Ramos (cell line): Measurements from ENCODE around the gene SPC24.
"Not testable (repeated sequence)": the region's sequence is repeated elsewhere in the genome, so short reads cannot be mapped to it uniquely, and the experiment has no call there.

ENCODE experiments used
- in situ Hi-C: fragments of 300-500 bp; cut with MboI; formaldehyde crosslinking; loops from one replicate; pipeline ENCODE4 v1.14.3; 2022; ENCODE audit warnings: low sequenced_read_pairs; ENCODE audit not compliant: unreplicated experiment

SPC24 gene

DNA sequence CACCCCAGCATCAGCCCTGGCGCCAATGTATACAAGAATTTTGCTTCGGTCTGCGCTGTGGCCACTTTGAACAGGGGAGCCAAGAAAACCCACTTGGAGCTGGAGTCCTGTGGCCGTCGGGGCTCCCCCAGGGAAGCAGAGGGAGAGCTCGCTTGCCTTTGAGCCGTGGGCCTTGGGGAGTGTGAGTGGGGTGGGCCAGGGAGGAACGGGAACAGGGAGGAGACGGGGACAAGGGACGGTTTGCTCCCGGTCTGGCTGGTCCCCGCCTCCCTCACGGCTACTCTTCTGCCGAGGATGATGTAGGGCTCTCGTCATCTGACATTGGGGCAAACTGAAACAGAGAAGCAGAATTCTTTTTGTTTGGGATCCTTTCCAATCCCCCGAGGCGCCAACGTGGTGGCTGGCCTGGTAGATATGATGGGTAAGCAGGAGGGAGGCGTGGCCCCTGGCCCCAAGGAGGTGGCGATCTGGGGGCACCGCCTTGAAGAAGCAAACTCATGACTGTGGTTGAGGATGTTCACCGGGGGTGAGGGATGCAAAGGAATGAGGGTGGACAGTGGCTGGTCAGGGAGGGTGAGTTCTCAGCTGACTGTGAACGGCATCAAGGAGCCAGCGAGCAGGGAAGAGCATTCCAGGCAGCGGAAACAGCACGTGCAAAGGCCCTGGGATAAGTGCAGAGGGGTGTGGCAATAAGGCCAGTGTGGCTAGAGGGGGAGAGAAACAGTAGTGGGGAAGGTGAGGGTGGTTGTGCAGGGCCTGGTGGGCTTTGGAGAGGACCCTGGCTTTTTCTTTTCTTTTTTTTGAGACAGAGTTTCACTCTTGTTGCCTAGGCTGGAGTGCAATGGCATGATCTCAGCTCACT lies 10.9 kb upstream of the SPC24 start:
- in situ Hi-C loops: no loop called here

DNA sequence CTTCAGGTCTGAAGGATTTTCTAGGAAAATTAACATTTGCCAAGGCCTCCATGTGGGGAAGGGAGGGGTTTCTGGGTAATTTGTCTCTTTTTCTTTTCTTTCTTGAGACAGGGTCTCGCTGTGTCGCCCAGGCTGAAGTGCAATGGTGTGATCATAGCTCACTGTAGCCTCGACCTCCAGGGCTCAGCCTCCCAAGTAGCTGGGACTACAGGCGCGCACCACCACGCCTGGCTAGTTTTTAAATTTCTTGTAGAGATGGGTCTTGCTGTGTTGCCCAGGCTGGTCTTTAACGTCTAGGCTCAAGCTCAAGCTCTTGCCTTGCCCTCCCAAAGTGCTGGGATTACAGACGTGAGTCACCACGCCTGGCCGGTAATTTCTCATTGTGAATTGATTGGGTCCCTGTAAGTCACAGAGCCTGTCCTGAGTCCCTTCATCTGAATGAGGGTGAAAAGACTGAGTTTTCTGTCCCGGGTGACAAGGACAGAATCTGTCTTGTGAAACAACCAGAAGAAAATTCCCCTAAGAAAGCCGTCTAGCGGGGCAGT lies 10.0 kb upstream of the SPC24 start:
- in situ Hi-C loops: no loop called here

DNA sequence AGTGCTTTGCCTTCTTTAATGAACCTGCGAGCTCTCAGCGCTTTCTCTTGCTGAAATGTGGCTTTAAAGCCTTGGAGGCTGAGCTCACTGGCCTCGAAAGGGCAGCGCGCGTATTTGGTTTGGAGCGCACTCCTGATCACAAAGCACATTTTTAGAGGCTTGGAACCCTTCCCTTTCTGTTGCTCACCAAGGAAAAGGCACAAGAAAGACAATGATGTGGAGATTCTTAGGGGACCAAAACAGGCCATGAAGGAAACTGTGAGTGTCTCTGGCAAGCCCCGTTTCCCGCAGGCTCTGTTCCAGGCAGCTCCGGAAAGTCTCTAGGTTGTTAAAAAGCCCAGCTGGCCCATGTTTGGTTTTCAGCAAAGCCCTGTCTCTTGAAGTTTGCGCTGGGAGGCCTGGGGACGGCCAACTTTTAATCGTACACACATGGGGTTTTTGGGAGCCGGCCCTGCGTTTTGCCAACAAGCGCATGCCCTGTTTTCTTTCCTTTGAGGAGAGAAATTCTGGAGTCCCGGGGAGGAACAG lies 9.4 kb upstream of the SPC24 start:
- in situ Hi-C loops: no loop called here

DNA sequence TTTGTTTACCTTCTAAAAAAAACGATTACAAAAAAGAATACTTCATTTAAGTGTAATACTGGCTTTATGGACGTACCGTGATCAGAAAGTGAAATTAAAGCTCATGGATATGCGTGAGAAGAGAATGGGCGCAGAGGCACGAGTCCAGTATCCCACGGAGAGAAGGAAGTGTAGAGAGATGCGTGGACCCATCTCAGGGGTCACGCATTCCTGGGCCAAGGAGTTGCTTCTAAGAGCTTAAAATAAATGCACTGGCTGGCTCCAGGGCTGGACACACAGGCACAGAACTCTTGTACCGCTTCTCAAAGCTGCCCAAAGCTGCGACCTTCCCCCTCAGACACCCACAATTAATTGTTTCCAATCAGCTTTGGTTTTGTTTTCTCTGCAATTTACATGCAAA lies 8.7 kb upstream of the SPC24 start:
- in situ Hi-C loops: no loop called here

DNA sequence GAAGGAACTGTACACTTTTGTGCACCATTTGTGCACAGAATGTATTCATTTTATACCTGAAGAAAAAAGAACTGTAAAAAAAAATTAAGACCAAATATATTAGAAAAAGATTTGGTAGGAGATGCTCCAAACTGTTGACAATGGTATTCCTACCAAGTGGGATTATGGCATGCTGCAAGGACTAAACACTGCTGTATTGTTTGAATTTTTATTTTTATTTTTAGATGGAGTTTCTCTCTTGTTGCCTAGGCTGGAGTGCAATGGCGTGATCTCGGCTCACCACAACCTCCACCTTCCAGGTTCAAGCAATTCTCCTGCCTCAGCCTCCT lies 4.8 kb upstream of the SPC24 start:
- in situ Hi-C loops: not testable (repeated sequence)

DNA sequence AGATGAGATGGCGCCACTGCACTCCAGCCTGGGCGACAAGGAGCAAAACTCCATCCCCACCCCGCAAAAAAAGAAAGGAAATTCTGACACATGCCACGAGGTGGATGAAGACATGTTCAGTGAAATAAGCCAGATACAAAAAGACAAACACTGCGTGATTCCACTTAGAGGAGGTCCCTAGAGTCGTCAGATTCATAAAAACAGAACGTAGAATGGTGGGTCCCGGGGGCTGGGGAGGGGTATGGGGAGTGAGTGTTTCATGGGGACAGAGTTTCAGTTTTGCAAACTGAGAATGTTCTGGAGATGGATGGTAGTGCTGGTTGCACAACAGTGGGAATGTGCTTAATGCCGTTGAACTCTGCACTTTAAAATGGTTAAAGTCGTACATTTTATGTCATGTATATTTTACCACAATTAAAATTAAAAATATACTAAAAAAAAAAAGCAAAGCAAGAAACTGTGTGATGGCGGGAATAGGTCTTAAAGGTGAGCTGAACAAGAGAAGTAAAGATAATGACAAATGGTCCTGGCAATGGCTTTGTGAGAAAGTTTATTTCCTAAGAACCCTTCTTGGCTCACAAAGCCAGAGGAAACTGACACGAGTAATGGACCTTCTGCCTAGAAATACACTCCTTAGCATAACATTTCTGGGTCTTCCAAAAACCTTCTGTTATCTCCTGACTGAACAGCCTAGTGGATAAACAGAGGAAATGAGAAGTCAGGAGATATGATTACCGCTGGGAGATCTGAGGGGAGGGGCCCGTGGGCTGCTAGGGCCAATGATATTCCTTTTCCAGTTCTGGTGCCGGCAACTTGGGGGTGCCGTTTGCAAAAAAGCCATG lies 4.2 kb upstream of the SPC24 start:
- in situ Hi-C loops: no loop called here

DNA sequence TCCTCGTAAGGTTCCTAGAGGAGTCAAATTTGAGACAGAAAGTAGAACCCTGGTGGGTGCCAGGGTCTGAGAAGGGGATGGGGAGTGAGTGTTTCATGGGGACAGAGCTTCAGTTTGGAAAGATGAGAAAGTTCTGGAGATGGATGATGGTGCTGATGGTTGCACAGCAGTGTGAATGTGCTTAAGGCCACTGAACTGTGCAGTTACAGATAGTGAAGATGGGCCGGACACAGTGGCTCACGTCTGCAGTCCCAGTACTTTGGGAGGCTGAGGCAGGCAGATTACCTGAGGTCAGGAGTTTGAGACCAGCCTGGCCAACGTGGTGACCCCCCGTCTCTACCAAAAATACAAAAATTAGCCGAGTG lies 917 bp downstream of the SPC24 start:
- in situ Hi-C loops: no loop called here

DNA sequence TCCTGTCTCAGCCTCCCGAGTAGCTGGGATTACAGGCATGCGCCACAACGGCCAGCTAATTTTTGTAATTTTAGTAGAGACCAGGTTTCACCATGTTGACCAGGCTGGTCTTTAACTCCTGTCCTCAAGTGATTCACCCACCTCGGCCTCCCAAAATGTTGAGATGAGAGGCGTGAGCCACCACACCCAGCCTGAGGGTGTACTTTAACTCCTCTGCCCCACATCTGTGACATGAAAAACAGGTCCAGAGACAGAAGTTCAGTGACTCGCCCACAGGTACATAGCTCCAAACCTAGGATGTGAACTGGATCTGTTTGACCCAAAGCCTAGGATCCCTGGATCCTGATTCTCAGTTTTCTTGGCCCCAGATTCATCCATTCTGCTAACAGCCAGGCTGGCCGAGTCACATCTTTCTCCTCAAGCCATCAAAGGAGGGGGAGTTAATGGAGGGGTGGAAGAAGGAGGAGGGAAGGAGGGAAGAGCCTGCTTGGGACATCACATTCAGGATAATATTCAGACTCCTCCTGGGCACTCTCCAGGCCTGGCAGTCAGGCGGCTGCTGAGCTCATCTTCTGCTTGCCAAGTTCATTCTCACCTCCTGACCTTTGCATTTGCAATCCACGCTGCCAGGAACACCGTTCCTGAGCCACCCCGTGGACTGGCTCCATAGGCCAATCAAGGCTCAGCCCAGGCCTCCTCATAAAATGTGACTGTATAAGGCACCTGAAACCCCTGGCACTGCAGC lies 3.1 kb downstream of the SPC24 start:
- in situ Hi-C loops: no loop called here

DNA sequence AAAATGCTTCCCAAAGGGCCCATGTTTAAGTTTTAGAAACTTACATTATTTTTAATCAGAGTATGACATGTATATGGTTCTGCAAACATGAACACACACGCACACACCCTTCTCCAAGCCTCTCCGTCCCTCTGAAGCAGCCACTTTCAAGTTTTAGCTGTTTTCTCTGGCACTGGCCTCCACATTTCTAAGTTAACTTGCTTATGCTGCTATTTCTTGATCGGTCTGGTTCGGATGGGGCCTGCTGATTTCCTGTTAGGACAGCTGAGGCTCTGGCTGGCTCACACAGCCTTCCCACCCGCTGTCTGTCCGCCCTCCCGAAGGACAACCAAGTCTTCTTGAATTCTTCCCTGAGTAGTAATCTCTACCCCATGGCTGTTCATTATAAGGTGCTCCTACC lies 4.4 kb downstream of the SPC24 start:
- in situ Hi-C loops: no loop called here

DNA sequence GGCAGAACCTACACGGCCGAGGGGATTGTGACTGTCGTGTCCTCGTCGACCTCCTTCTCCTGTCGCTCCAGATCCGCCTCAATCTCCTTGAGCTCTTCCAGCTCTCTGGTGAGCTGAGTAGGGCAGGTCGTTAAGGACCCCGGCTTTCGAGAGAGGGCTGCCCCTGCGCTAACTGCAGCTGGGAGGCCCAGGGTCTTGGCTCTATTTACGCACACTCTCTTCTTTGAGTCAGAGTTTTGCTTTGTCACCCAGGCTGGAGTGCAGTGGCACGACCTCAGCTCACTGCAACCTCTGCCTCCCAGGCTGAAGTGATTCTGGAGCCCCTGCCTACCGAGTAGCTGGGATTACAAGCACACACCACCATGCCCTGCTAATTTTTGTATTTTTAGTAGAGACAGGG lies 7.6 kb downstream of the SPC24 start:
- in situ Hi-C loops: no loop called here

DNA sequence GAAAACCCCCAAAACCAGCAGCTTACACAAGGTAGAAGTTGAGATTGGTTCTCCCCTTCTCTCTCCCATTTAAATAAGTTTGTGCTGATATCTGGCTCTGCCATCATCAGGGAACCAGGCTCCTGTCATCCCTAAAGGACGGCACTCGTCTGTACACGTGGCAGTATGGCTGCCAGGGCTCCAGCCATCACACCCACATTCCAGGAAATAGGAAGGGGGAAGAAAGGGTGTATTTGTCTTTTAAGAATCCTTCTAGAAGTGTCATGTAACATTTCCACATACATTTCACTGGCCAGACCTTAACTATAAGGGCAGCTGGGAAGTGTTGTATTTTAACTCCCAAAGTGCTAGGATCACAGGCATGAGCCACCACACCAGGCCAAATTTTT lies 10.1 kb downstream of the SPC24 start:
- in situ Hi-C loops: no loop called here

DNA sequence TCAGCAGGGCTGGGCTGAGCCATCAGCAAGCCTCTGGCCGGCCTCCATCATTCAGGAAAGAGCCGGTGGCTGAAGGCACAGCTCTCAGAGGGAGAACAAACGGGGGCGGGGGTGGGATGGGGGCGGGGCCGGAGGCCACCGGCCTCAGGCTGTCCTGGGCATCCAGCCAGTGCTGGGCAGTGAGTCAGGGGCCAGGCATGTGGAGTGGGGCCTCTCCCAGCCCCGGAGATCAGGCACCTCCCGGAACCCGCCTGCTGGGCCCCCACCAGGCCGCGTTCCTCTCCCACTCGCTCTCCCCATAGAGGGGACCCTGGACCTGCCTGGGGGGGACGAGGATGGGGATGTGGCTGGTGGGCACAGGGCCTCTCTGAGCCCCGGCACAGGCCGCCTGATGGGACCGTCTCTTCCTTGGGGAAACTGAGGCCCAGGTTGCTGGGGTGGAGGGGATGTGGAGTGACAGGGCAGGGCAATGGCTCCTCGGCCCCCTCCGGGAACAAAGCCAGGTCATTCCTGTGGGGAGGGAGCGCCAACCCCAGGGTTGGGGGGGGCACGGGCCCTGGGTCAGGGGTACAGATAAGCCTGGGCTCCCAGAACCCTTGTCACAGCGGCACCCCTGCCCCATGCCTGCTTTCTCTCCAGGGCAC lies 12.9 kb downstream of the SPC24 start:
- in situ Hi-C loops: no loop called here

DNA sequence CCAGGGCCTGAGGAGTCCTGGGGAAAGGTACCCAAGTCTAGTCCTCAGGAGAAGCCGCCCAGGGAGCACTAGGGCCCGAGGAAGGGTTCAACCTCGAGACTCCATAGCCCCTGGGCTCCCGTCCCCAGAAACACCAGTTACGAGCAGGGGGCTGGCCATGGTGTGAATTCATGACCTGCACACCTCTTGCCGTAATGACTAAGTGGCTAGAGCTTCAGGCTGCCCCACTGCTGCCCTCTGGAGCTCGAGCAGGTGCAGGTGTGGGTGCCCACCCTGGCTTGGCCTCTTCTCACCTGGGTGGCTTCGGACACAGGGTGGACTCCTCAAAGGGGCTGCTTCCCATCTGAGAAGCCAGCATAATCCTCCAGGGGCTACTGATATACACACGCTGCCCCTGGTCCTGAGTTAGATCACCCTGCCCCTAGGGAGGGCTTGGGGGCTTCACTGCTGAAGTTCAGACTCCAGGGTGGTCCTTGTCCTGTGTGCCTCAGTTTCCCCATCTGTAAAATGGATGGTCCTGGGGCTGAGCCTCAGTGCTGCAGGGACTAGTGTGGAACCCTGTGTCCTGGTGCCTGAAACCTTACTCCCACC lies 13.6 kb downstream of the SPC24 start:
- in situ Hi-C loops: no loop called here

DNA sequence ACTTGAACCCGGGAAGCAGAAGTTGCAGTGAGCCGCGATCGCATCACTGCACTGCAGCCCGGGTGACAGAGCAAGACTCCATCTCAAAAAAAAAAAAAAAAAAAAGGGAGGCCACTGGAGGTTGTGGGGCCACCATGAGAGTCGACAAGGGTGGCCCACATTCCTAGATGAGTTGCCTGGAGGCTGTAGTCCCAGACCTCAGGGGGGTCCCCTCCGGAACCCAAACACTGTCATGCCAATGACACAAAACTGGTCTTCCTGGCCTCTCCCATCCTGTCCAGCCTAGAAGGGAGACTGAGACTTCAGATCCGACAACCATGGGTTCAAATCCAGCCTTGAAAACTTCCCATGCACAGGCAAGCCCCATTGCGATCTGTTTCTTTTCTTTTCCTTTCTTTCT lies 14.7 kb downstream of the SPC24 start:
- in situ Hi-C loops: no loop called here

DNA sequence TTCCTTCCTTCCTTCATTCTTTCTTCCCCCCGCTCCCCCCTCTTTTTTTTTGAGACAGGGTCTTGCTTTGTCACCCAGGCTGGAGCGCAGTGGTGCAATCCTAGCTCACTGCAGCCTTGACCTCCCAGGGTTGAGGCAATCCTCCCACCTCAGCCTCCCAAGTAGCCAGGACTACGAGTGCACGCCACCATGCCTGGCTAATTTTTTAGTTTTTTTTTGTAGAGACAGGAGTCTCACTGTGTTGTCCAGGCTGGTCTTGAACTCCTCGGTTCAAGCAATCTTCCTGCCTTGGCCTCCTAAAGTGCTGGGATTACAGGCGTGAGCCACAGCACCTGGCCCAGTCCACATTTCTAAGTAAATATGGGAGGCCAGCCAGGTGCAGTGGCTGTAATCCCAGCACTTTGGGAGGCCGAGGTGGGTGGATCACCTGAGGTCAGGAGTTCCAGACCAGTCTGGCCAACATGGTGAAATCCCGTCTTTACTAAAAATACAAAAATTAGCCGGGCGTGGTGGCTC lies 15.5 kb downstream of the SPC24 start:
- in situ Hi-C loops: not testable (repeated sequence)

DNA sequence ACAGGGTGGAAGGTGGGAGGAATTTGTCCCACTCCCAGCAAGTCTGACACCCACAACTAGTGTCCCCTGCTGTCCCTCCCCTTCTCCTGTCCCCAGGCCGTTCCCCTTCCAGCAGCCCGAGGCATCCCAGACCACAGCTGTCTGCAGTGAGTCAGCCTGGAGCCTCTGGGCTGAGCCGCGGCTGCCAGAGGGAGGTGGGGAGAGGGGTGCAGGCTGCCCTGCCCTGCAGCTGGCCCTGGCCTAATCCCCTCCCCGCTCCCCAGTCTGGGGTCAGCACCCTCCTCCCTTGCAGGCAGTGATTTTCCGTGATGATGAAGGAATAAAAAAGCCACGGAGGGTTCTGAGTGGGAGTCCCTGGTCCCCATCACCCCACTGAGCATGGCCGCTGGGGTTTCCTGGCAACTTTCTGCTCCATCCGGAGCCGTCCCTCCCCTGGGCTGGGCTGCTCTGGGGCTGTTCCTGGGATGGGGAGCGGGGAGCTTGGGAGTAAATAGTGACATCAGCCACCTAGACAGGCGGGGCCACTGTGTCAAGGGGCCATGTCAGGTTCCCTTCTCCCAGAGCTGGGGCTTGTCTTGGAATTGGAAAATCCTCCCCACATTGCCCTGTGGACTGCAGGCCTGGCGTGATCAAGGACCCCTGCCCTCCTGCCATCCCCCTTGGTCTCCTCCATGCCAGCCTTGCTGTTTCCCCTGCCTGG lies 16.8 kb downstream of the SPC24 start:
- in situ Hi-C loops: no loop called here

DNA sequence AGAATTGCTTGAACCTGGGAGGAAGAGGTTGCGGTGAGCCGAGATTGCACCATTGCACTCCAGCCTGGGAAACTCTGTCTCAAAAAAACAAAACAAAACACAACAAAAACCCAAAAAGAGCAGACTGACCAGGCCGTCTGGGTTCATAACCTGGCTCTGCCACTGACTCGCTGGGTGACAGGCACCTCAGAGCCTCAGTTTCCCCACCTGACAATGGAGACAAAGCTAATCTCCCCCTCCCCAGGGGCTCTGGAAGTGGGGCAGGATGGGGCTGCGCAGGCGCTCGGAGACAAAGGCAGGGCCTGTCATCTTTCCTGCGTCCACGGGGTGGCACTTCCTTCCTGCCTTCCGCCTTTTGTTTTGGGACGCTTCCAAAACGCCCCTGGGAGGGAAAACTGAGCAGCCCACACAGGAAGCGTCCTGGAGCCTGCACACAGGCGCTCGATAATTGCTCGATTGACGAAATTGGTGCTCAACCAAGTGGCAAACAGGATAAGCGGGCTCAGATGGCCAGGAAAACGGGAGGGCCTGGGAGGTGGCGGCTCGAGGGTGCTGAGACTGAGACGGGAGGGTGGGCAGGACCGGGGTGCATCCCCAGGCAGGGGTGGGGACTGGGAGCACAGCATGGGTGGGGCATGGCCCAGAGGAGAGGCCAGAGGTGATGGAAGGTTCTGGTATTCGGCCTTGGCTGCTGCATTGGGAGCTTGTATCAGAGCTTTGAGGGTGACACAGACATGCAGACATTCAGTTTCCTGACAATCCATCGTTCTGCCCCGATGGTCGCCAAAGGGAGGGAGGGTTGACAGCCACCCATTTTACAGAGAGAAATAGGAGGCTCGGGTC lies 17.8 kb downstream of the SPC24 start:
- in situ Hi-C loops: no loop called here
